HG02623 (cell line): ENCODE measurements around the gene PIF1.
"Not testable (repeated sequence)": the region's sequence is repeated elsewhere in the genome, so short reads cannot be mapped to it uniquely, and the experiment has no call there.

ENCODE experiments used
- ATAC-seq: cut with Tn5 transposase; IDR thresholded peaks from one replicate; pipeline ENCODE4 v1.9.1; 2021; ENCODE audit warnings: moderate library complexity; ENCODE audit not compliant: unreplicated experiment

The PIF1 gene

GRCh38 chr15:64810497-64811326 lies 14.7 kb downstream of the PIF1 start:
- no peak for ATAC-seq

GRCh38 chr15:64809649-64810496 lies 15.6 kb downstream of the PIF1 start:
- ATAC-seq: no peak

- no peak for ATAC-seq
Measured at GRCh38 chr15:64808785-64809453, 16.5 kb downstream of the PIF1 start.

GRCh38 chr15:64807751-64808222 lies 17.7 kb downstream of the PIF1 start:
- no peak for ATAC-seq

GRCh38 chr15:64807051-64807749 lies 18.2 kb downstream of the PIF1 start:
- no peak for ATAC-seq

GRCh38 chr15:64806509-64806908 lies 18.9 kb downstream of the PIF1 start:
- no peak for ATAC-seq

- no peak for ATAC-seq
Measured at GRCh38 chr15:64804619-64805018, 20.8 kb downstream of the PIF1 start.

GRCh38 chr15:64803526-64803925 lies 21.9 kb downstream of the PIF1 start:
- no peak for ATAC-seq

GRCh38 chr15:64800476-64800875 lies 25.0 kb downstream of the PIF1 start:
- no peak for ATAC-seq

- ATAC-seq: not testable (repeated sequence)
Measured at GRCh38 chr15:64798905-64799304, 26.5 kb downstream of the PIF1 start.

GRCh38 chr15:64795921-64796320 lies 29.5 kb downstream of the PIF1 start:
- ATAC-seq: not testable (repeated sequence)

GRCh38 chr15:64795299-64795698 lies 30.1 kb downstream of the PIF1 start:
- ATAC-seq: not testable (repeated sequence)

GRCh38 chr15:64792282-64792681 lies 33.2 kb downstream of the PIF1 start:
- no peak for ATAC-seq

GRCh38 chr15:64791401-64791800 lies 34.0 kb downstream of the PIF1 start:
- ATAC-seq: no peak

GRCh38 chr15:64783796-64784195 lies 41.7 kb downstream of the PIF1 start:
- ATAC-seq: no peak

- no peak for ATAC-seq
Measured at GRCh38 chr15:64782751-64783150, 42.7 kb downstream of the PIF1 start.

- no peak for ATAC-seq
Measured at GRCh38 chr15:64781299-64781698, 44.1 kb downstream of the PIF1 start.

GRCh38 chr15:64780600-64781156 lies 44.8 kb downstream of the PIF1 start:
- no peak for ATAC-seq

GRCh38 chr15:64779630-64780029 lies 45.8 kb downstream of the PIF1 start:
- ATAC-seq: no peak

GRCh38 chr15:64779024-64779423 lies 46.4 kb downstream of the PIF1 start:
- no peak for ATAC-seq
